HCT116 (cell line): ENCODE results near the gene ARHGEF38.

Source experiments
- ATF3 ChIP-seq: IDR thresholded peaks from 2 replicates; pipeline ENCODE4 v1.6.1; 2012
- MAX ChIP-seq: IDR thresholded peaks from 2 replicates; pipeline ENCODE4 v1.6.1; 2012
- POLR2A ChIP-seq: IDR thresholded peaks from 2 replicates; pipeline ENCODE4 v1.7.0; 2011; ENCODE audit warnings: borderline replicate concordance; ENCODE audit not compliant: insufficient read depth, insufficient read length; ENCODE audit errors: extremely low read depth
- SP1 ChIP-seq: IDR thresholded peaks from 2 replicates; pipeline ENCODE4 v1.6.1; 2012; ENCODE audit warnings: low read depth
- ZFX ChIP-seq: fragments of 450-650 bp; IDR thresholded peaks from 2 replicates; pipeline ENCODE4 v1.6.1; 2017

- no peak for TF ChIP-seq POLR2A
- no peak for TF ChIP-seq ZFX
- no peak for TF ChIP-seq ATF3
- TF ChIP-seq SP1 = no peak
- TF ChIP-seq MAX = no peak
Observed at GRCh38 chr4:105714932-105715331, 162.5 kb downstream of the ARHGEF38 start.
